NT2/D1 (cell line): ENCODE measurements around the gene GFM2.

Experiments used
- SUZ12 ChIP-seq: IDR thresholded peaks from 2 replicates; pipeline ENCODE4 v1.6.1; 2011; ENCODE audit not compliant: insufficient read length, insufficient read depth; ENCODE audit errors: extremely low read depth
- YY1 ChIP-seq: IDR thresholded peaks from 2 replicates; pipeline ENCODE4 v1.6.1; 2011; ENCODE audit not compliant: insufficient read length, insufficient read depth
- ZNF274 ChIP-seq: IDR thresholded peaks from 2 replicates; pipeline ENCODE4 v1.6.1; 2011; ENCODE audit warnings: mild to moderate bottlenecking, low read depth, low read length

DNA sequence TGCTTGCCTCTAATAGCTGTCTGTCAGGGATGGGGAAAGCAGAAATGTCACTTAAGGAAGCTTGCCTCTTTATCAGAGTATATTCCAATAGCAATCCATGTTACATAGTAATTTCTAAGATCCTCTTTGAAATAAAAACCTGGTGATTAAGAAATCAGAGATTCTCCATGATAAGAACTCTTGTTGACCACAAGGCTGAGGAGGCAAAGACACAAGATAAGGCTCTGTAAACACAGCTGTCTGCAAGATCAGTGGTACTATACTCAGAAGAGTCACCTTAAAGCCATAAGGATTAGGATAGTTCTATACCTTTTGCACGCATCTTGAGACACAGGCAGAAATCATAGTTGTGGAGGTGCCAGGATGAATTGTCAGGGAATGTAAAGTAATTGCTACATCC lies 41.6 kb downstream of the GFM2 start:
- no peak for TF ChIP-seq ZNF274
- no peak for TF ChIP-seq YY1
- no peak for TF ChIP-seq SUZ12
